Measurements from ENCODE around the gene RFFL.
A peak's percentile ranks its signal among the peaks of the same experiment; 100 is the strongest.
"Not testable (repeated sequence)": the region's sequence is repeated elsewhere in the genome, so short reads cannot be mapped to it uniquely, and the experiment has no call there.

Gene RFFL

DNA sequence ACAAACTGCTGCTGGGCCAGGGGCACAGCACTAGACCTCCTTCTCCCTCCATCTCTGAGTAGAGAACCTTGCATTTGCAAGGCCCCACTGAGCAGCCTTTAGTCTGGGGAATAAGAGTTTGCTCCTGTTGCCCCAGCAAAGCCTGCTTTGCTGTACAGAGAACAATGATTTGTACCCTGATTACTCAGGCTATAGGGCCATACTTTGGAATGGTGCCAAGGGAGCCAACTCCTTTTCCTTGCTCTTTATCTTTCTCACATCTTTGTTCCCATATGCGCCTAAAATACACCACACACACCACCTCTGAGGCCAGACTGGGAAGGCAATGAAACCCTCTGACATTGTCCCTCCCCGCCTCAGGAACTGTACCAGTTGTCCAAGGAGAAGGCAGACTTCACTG is 62.0 kb downstream of the RFFL start:
- DNase-seq, result no peak

GRCh38 chr17:35000965-35001364 is 62.5 kb downstream of the RFFL start:
- not testable (repeated sequence) for DNase-seq

DNA sequence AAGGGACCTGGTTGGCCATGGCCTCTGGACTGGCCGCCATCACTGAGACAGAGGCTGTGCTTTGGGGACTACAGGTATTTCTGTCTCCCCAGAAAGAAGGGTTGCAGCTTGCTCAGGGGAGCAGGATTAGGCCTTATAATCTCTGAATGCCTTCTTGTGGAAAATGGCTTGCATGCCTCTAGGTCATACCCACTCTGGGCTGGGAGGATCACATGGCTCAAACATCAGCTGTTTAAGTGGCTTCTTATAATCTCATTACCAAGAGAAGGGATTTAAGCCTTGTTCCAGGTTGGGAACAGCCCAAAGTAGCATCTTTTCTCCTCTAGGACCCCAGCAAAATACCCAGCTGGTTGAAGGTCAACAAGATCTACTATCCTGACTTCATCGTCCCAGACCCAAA is 64.1 kb downstream of the RFFL start:
- no peak for DNase-seq

GRCh38 chr17:34998205-34998604 is 65.3 kb downstream of the RFFL start:
- peak; percentile 70 to 72 for DNase-seq

DNA sequence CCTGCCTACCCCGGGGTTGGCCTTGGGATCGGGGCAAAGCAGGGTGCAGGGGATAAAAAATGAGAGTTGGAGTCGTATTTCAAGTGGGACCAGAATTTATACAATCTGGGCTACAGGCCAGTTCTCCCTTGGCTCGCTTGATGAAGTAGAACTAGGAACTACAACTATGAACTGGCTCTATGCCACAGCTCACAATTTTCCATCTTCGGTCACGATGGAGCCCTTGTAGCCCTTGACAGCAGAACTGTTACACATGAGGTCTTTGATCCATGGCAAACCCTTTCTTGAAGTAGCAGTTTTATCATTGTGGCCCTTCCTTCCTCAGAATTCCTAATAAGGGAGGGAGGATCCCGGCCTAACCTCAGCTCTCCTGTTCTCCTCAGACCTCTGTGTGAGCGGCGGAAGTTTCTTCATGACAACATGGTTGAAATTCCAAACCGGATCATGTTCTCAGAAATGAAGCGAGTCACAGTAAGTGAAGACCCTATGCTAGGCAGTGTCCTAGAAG is 66.1 kb downstream of the RFFL start:
- no peak for DNase-seq

- DNase-seq, result no peak
Measured at GRCh38 chr17:34996422-34997285, 66.9 kb downstream of the RFFL start.

- DNase-seq, result no peak
Measured at GRCh38 chr17:34993031-34993430, 70.5 kb downstream of the RFFL start.

GRCh38 chr17:34991606-34992005 is 71.9 kb downstream of the RFFL start:
- DNase-seq, result no peak

- DNase-seq, result no peak
Measured at GRCh38 chr17:34990921-34991365, 72.6 kb downstream of the RFFL start.

DNA sequence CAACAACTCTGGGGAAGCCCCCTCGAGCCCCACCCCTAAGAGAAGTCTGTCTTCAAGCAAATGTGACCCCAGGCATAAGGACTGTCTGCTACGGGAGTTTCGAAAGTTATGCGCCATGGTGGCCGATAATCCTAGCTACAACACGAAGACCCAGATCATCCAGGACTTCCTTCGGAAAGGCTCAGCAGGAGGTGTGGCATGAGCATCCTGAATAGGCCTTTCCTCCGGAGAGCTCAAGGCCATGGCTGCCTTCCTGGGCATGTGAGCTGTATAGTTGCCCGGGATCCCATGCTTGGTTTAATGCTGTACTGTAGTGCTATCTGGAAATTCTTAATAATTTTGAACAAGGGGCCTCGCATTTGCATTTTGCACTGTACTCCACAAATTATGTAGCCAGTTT is 74.0 kb downstream of the RFFL start:
- DNase-seq, result no peak

DNA sequence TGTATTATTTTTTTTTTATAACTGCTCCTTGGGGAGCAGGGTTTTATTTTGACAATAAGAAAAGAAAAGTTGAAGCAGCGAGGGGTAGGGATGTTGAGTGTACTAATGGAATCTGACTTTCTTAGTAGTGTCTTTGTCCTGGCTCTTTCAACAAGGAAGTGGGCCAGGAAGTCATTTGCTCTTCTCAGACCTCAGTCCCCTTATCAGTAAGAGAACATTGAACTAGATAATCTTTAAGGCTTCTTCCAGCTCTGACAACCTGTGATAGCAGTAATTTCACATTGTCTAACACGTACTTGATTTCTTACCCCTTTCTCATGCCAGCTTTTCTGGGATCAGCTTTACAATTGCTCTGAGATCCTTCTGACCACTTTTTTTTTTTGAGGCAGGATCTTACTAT is 74.9 kb downstream of the RFFL start:
- no peak for DNase-seq

- DNase-seq, result no peak
Measured at GRCh38 chr17:34987232-34987631, 76.3 kb downstream of the RFFL start.

DNA sequence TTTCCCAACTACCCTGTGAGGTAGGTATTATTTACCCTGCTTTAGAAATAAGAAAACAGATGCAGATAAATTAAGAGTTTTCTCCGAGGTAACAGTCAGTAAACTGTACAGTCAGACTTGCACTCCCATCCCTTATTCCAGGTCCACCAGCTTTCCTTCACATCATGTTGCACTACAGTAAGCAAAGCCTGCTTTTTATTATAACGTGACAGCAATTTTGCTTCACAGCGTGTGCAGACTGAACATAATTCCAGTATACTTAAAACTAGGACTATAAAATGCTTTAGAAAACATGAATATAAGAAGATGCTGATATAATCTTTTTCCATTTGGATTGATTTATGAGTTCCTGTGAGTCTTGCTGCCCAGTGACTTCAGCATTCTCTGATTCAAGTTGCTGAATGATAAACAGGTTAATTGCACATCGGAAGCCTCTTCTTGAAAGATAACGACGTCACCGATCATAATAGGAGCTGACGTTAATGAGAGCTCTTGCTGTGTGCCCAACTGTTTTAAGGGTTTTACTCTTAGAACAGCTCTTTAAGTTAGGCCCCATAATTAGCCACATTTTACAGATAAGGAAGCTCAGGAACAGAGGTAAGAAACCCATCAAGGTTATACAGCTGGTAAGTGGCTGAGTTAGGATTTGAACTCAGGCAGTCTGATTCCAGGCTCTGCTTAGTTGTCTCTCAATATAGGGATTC is 81.8 kb downstream of the RFFL start:
- peak; percentile 32 to 49 for DNase-seq

- peak; percentile 77 to 87 for DNase-seq
Measured at GRCh38 chr17:34980681-34981537, 82.6 kb downstream of the RFFL start.

- peak; percentile 94 to 95 for DNase-seq
Measured at GRCh38 chr17:34980353-34980680, 83.2 kb downstream of the RFFL start, which contains the start of gene LIG3. TSS of gene LIG3 (plus strand) at chr17:34980512. CDS start at chr17:34983006, 2,494 bp downstream.

GRCh38 chr17:34979650-34980352 is 83.7 kb downstream of the RFFL start:
- peak in 1 of 2 experiments; percentile 8 for DNase-seq

DNA sequence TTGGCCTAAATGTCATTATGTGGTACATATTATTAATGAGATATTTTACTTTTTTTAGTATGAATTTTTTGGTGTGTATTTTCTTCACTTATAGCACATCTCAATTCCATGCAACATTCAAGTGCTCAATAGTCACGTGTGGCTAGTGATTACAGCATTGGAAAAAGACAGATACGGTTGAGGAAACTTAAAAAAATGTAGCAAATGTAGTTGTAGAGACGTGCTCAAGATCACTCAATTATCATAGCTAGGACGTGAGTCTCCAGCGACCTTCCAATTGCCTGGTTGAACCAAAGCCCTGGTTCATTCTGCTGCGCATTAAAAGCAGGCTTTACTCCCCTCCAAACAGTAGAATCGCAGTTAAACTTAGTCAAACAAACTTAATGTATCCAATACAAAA is 84.4 kb downstream of the RFFL start:
- no peak for DNase-seq

- DNase-seq, result no peak
Measured at GRCh38 chr17:34974794-34975785, 88.4 kb downstream of the RFFL start.

DNA sequence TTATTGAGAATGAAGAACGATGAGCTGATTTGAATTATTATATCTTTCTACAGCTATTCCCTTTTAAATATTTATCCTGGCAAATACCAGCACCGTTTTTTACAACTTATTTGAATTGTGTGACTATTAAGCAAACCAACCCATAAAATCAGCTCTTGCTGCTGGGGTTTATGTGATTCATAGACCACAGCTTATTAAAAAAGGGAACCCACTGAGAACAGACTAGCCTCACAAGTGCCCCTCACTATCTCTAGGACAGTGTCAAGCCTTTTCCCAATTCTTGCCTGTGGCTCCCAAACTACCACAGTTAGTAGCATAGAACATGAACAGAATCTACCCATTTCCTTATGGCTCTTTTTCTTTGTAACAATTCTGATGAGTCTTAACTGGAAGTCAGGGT is 89.3 kb downstream of the RFFL start:
- no peak for DNase-seq

GRCh38 chr17:34961093-34961911 is 102.2 kb downstream of the RFFL start, which contains the start of the genes CCT6B and ZNF830:
TSS of gene CCT6B (minus strand) at chr17:34961460. CDS start at chr17:34961393, 67 bp downstream.
TSS of gene ZNF830 (plus strand) at chr17:34961540. CDS start at chr17:34961567, 27 bp downstream.
- DNase-seq, result peak; percentile 90 to 95

Measured in NCI-H2081 (cell line).